Measurements from ENCODE around the gene OR13F1.
"Not testable (repeated sequence)": the region's sequence is repeated elsewhere in the genome, so short reads cannot be mapped to it uniquely, and the experiment has no call there.

Gene OR13F1

DNA sequence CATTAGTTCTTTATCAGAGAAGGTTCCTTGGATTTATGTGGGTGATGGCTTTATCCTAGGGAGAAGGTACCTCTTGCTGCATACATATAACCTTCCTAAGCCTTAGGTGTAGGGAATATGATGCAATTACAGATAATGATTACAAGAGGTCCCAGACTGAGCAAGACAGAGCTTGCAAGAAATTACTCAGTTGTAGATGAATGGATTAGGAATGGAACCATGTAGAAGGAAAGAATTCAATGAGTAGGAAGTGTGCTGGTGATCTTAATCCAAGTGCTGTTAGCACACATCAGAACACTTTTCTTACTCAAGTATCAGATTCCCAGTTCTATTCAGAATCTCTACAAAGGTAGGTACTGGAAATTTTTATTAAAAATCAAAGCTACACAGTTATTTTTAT lies 2.5 kb downstream of the OR13F1 start:
- Histone ChIP-seq H2BK120ac (ENCODE audit: low read depth, low read length) (no peak overlapping the region), H3K27ac (ENCODE audit: low read length, poor library complexity, severe bottlenecking) (no peak overlapping the region), H2AFZ (ENCODE audit: low read depth, low read length) (no peak overlapping the region)

DNA sequence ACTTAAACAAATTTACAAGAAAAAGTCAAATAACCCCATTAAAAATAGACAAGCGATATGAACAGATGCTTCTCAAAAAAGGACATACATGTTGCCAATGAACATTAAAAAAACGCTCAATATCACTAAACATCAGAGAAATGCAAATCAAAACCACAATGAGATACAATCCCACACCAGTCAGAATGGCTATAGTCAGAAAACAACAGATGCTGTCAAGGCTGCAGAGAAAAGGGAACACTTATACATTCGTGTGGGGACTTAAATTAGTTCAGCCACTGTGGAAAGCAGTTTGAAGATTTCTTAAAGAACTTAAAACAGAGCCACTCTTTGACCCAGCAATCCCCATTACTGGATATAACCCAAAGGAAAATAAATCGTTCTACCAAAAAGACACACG lies 10.8 kb downstream of the OR13F1 start:
- DNase-seq, result no peak
- no peak overlapping the region for H4K91ac ChIP-seq (ENCODE audit: low read length)
- no peak overlapping the region for H3K4me3 ChIP-seq (ENCODE audit: insufficient read depth in 1 of 2, low read depth in 1 of 2, low read length in 2 of 2)
- H3K14ac ChIP-seq (ENCODE audit: low read length in 2 of 2), result no peak overlapping the region
- no peak overlapping the region for H3K4me2 ChIP-seq (ENCODE audit: low read length, poor library complexity, severe bottlenecking)
- no peak overlapping the region for H3K23ac ChIP-seq (ENCODE audit: low read length in 2 of 2)
- no peaks in the 10 kb centered on the region for H3K9me3 ChIP-seq (ENCODE audit: control insufficient read depth, low read length)
- no peaks in the 10 kb centered on the region for H3K27me3 ChIP-seq (ENCODE audit: control insufficient read depth in 1 of 2, insufficient read depth in 1 of 2, low read length in 2 of 2)
- H2AK5ac ChIP-seq (ENCODE audit: low read length, severe bottlenecking), result no peak overlapping the region
- H3K4me1 ChIP-seq (ENCODE audit: control insufficient read depth, insufficient read depth, low read depth, low read length), result no peaks in the 10 kb centered on the region
- H3K79me1 ChIP-seq (replicated peaks; ENCODE audit: low read length, poor library complexity, severe bottlenecking), result no peaks in the 10 kb centered on the region
- no peak overlapping the region for H2BK120ac ChIP-seq (ENCODE audit: low read depth, low read length)
- H2BK12ac ChIP-seq (ENCODE audit: low read length in 2 of 2), result no peak overlapping the region
- H2BK5ac ChIP-seq (ENCODE audit: low read depth, low read length, poor library complexity, severe bottlenecking), result no peak overlapping the region
- H3K27ac ChIP-seq (ENCODE audit: low read length, poor library complexity, severe bottlenecking), result no peak overlapping the region
- H3K4ac ChIP-seq (ENCODE audit: low read depth in 1 of 2, low read length in 2 of 2), result no peak overlapping the region
- H3K18ac ChIP-seq (ENCODE audit: low read depth in 1 of 2, low read length in 2 of 2), result no peak overlapping the region
- 63% methylated on average over 4 of the region's 5 CpGs for WGBS
- no peaks in the 10 kb centered on the region for H3K36me3 ChIP-seq (ENCODE audit: control insufficient read depth in 1 of 2, insufficient read depth in 2 of 2, low read depth in 1 of 2, low read length in 2 of 2)
- no peak overlapping the region for H2BK15ac ChIP-seq (ENCODE audit: low read depth, poor library complexity, severe bottlenecking)
- no peak overlapping the region for H4K8ac ChIP-seq (ENCODE audit: low read length)
- H3K9ac ChIP-seq (ENCODE audit: low read length), result no peak overlapping the region
- no peak overlapping the region for H2AFZ ChIP-seq (ENCODE audit: low read depth, low read length)

More for the DNA sequence above, 2.5 kb downstream of the OR13F1 start:
- no peaks in the 10 kb centered on the region for H3K27me3 ChIP-seq (ENCODE audit: control insufficient read depth in 1 of 2, insufficient read depth in 1 of 2, low read length in 2 of 2)
- no peak overlapping the region for H2AK5ac ChIP-seq (ENCODE audit: low read length, severe bottlenecking)
- H3K79me1 ChIP-seq (replicated peaks; ENCODE audit: low read length, poor library complexity, severe bottlenecking), result no peaks in the 10 kb centered on the region
- no peak overlapping the region for H4K91ac ChIP-seq (ENCODE audit: low read length)
- H3K23ac ChIP-seq (ENCODE audit: low read length in 2 of 2), result no peak overlapping the region
- no peak overlapping the region for H3K4me3 ChIP-seq (ENCODE audit: insufficient read depth in 1 of 2, low read depth in 1 of 2, low read length in 2 of 2)
- no peak overlapping the region for H4K8ac ChIP-seq (ENCODE audit: low read length)
- H3K9me3 ChIP-seq (ENCODE audit: control insufficient read depth, low read length), result no peaks in the 10 kb centered on the region
- no peaks in the 10 kb centered on the region for H3K4me1 ChIP-seq (ENCODE audit: control insufficient read depth, insufficient read depth, low read depth, low read length)
- no peak overlapping the region for H2BK5ac ChIP-seq (ENCODE audit: low read depth, low read length, poor library complexity, severe bottlenecking)
- no peak for DNase-seq
- no peak overlapping the region for H3K9ac ChIP-seq (ENCODE audit: low read length)
- H3K18ac ChIP-seq (ENCODE audit: low read depth in 1 of 2, low read length in 2 of 2), result no peak overlapping the region
- H2BK15ac ChIP-seq (ENCODE audit: low read depth, poor library complexity, severe bottlenecking), result no peak overlapping the region
- no peak overlapping the region for H3K14ac ChIP-seq (ENCODE audit: low read length in 2 of 2)
- no peak overlapping the region for H3K4ac ChIP-seq (ENCODE audit: low read depth in 1 of 2, low read length in 2 of 2)
- no peak overlapping the region for H2BK12ac ChIP-seq (ENCODE audit: low read length in 2 of 2)
- no peak overlapping the region for H3K4me2 ChIP-seq (ENCODE audit: low read length, poor library complexity, severe bottlenecking)
- H3K36me3 ChIP-seq (ENCODE audit: control insufficient read depth in 1 of 2, insufficient read depth in 2 of 2, low read depth in 1 of 2, low read length in 2 of 2), result no peaks in the 10 kb centered on the region

GRCh38 chr9:104520241-104520640 lies 16.2 kb downstream of the OR13F1 start:
- WGBS, result 79% methylated on average over 10 of the region's 10 CpGs
- H3K4ac ChIP-seq (ENCODE audit: low read depth in 1 of 2, low read length in 2 of 2); H3K27me3 ChIP-seq (ENCODE audit: control insufficient read depth in 1 of 2, insufficient read depth in 1 of 2, low read length in 2 of 2); H3K4me2 ChIP-seq (ENCODE audit: low read length, poor library complexity, severe bottlenecking); H3K9ac ChIP-seq (ENCODE audit: low read length); H3K79me1 ChIP-seq (replicated peaks; ENCODE audit: low read length, poor library complexity, severe bottlenecking); H2BK15ac ChIP-seq (ENCODE audit: low read depth, poor library complexity, severe bottlenecking); H3K27ac ChIP-seq (ENCODE audit: low read length, poor library complexity, severe bottlenecking); H4K91ac ChIP-seq (ENCODE audit: low read length); H3K14ac ChIP-seq (ENCODE audit: low read length in 2 of 2); H3K4me3 ChIP-seq (ENCODE audit: insufficient read depth in 1 of 2, low read depth in 1 of 2, low read length in 2 of 2); H2AK5ac ChIP-seq (ENCODE audit: low read length, severe bottlenecking); H3K9me3 ChIP-seq (ENCODE audit: control insufficient read depth, low read length); H2AFZ ChIP-seq (ENCODE audit: low read depth, low read length); H2BK5ac ChIP-seq (ENCODE audit: low read depth, low read length, poor library complexity, severe bottlenecking); H3K18ac ChIP-seq (ENCODE audit: low read depth in 1 of 2, low read length in 2 of 2); H3K4me1 ChIP-seq (ENCODE audit: control insufficient read depth, insufficient read depth, low read depth, low read length); H2BK120ac ChIP-seq (ENCODE audit: low read depth, low read length); DNase-seq; H3K23ac ChIP-seq (ENCODE audit: low read length in 2 of 2); H4K8ac ChIP-seq (ENCODE audit: low read length); H2BK12ac ChIP-seq (ENCODE audit: low read length in 2 of 2); H3K36me3 ChIP-seq (ENCODE audit: control insufficient read depth in 1 of 2, insufficient read depth in 2 of 2, low read depth in 1 of 2, low read length in 2 of 2): not testable (repeated sequence)

- Histone ChIP-seq H4K91ac (ENCODE audit: low read length) (no peak within 1 kb of the TSS), H3K36me3 (ENCODE audit: control insufficient read depth in 1 of 2, insufficient read depth in 2 of 2, low read depth in 1 of 2, low read length in 2 of 2) (no peaks in the 10 kb centered on the region), H2BK5ac (ENCODE audit: low read depth, low read length, poor library complexity, severe bottlenecking) (no peak within 1 kb of the TSS), H3K4me3 (ENCODE audit: insufficient read depth in 1 of 2, low read depth in 1 of 2, low read length in 2 of 2) (no peak within 1 kb of the TSS), H2BK120ac (ENCODE audit: low read depth, low read length) (no peak within 1 kb of the TSS), H3K27me3 (ENCODE audit: control insufficient read depth in 1 of 2, insufficient read depth in 1 of 2, low read length in 2 of 2) (no peaks in the 10 kb centered on the region), H2BK15ac (ENCODE audit: low read depth, poor library complexity, severe bottlenecking) (no peak within 1 kb of the TSS), H4K8ac (ENCODE audit: low read length) (no peak within 1 kb of the TSS), H2AFZ (ENCODE audit: low read depth, low read length) (no peak within 1 kb of the TSS), H3K9me3 (ENCODE audit: control insufficient read depth, low read length) (no peaks in the 10 kb centered on the region), H3K14ac (ENCODE audit: low read length in 2 of 2) (no peak within 1 kb of the TSS), H2AK5ac (ENCODE audit: low read length, severe bottlenecking) (no peak within 1 kb of the TSS), H3K9ac (ENCODE audit: low read length) (no peak within 1 kb of the TSS), H3K27ac (ENCODE audit: low read length, poor library complexity, severe bottlenecking) (no peak within 1 kb of the TSS), H3K4ac (ENCODE audit: low read depth in 1 of 2, low read length in 2 of 2) (no peak within 1 kb of the TSS), H3K4me1 (ENCODE audit: control insufficient read depth, insufficient read depth, low read depth, low read length) (no peaks in the 10 kb centered on the region), H3K79me1 (replicated peaks; ENCODE audit: low read length, poor library complexity, severe bottlenecking) (no peaks in the 10 kb centered on the region), H2BK12ac (ENCODE audit: low read length in 2 of 2) (no peak within 1 kb of the TSS), H3K18ac (ENCODE audit: low read depth in 1 of 2, low read length in 2 of 2) (no peak within 1 kb of the TSS), H3K23ac (ENCODE audit: low read length in 2 of 2) (no peak within 1 kb of the TSS), H3K4me2 (ENCODE audit: low read length, poor library complexity, severe bottlenecking) (no peak within 1 kb of the TSS)
- no peak for DNase-seq
Observed at GRCh38 chr9:104527109-104527508, 23.0 kb downstream of the OR13F1 start, which contains the start of gene OR13C4. OR13C4 (minus strand) TSS chr9:104527209; CDS start chr9:104527209, 0 bp downstream.
